ENCODE results near the gene ZNF69. TPM values are rescaled to one million over a fixed set of nuclear protein-coding genes. Genes with fewer than 3 reads are reported as not detected.
"Not testable (repeated sequence)": the region's sequence is repeated elsewhere in the genome, so short reads cannot be mapped to it uniquely, and the experiment has no call there.

ZNF69 gene
- total RNA-seq, result 7.4 TPM

DNA sequence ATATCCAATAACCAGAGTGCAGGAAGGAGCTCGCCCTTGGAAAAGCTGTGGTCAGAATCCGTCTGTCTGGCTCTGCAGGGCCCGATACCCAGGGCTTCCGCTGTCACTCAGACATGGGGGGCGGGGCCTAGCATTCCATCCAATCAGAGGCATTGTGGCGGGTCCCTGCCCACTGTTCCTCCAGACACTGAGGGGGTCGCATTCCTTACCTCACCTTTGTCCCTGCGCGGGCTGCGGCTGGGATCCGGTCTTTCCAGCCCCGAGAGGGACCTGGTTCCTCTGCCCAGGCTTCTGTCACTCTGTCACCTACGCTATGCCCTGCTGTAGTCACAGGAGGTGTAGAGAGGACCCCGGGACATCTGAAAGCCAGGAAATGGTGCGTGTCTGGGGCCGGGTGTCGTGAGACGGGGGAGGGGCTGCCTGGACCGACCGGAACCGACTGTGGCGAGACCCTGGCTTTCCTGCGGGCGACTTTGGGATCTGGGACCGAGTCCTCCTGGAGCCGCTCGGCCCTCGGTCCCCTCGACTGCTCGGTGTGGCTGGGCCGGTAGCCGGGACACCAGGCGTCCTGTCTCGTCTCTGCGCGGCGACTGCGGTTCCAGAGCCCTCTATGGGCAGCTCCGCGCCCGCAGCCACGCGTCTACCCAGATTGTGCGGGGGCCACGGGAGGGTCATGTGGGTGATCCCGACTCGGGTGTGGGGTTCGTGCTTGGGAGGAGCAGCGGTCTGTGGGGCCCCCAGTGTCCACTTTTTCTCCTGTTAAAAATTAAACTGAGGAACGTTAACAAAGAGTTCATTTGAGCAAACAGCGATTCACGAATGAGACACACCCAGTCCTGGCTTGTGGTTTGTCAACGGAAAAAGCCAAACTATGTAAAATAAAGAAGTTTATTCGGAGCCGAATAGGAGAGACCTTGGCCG, at the start of gene ZNF69:
TSS of gene ZNF69 (plus strand) at position 172 of the 921 bp plus-strand sequence. CDS start at position 314, 142 bp downstream.
- ATAC-seq (peak; percentile 99), DNase-seq (ENCODE audit: low spot score) (peak; percentile 90)
- intact Hi-C loops (cut with DNase I), result no loop called here

DNA sequence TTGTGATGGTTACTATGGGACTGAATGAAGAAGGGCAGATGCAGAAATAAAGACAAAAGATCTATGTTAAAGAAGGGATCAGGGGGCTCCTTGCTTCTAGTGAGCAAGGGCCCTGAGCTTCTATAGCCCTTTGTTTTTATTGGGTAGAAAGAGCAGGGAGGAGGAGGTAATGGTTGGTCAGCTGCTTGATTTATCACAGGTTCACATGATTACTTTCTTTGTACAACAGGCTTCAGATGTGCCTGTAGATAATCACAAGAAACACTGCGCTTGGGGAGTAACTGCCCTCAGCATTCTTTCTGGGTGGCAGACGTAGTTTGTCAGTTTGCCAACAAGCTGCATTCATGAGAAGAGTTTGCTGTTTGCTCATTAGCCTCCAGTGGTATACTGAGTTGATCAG, 43.9 kb upstream of the ZNF69 start:
- intact Hi-C loops (cut with DNase I), result no loop called here
- ATAC-seq, result no peak

DNA sequence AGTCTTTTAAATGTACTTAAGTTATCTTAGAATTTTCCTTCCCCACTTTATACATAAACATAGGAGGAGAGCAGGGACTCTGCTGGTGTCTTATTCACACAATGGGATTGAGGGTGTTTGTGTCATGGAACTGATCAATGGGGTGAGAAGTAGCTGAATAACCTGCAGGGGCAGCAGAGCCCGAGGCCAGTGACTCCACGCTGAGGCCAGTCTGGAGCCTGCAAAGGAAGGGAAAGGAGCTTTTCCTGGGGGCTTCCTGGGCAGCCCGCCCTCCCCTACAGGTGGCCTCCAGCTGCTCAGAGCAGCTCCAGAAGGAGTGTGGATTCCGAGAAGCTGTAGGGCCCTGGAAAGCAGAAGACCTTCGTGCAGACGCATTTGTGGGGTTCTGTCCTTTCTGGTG, 40.0 kb upstream of the ZNF69 start:
- ATAC-seq; intact Hi-C loops (cut with DNase I); DNase-seq (ENCODE audit: low spot score): not testable (repeated sequence)

More for the DNA sequence above, 43.9 kb upstream of the ZNF69 start:
- no peak for DNase-seq (ENCODE audit: low spot score)

DNA sequence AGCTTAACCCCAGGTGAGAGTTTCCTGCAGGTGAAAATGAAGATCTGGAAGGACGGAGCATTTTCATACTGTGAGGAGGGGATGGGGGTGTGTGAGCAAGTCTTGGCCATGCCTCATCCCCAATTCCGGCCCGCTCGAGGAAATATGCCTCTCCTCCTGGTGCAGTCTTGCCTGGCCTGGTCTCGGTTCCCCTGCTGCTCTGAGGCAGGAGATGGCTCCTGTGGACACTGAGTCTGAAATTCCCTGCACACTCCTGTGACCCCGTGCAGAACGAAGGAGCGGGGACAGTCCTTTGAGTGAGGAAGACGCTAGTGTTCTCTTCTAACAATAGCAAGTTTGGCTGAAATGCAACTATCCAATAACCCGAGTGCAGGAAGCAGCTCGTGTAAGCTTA, 39.4 kb upstream of the ZNF69 start:
- intact Hi-C loops (cut with DNase I), result no loop called here
- DNase-seq (ENCODE audit: low spot score), result no peak
- no peak for ATAC-seq

DNA sequence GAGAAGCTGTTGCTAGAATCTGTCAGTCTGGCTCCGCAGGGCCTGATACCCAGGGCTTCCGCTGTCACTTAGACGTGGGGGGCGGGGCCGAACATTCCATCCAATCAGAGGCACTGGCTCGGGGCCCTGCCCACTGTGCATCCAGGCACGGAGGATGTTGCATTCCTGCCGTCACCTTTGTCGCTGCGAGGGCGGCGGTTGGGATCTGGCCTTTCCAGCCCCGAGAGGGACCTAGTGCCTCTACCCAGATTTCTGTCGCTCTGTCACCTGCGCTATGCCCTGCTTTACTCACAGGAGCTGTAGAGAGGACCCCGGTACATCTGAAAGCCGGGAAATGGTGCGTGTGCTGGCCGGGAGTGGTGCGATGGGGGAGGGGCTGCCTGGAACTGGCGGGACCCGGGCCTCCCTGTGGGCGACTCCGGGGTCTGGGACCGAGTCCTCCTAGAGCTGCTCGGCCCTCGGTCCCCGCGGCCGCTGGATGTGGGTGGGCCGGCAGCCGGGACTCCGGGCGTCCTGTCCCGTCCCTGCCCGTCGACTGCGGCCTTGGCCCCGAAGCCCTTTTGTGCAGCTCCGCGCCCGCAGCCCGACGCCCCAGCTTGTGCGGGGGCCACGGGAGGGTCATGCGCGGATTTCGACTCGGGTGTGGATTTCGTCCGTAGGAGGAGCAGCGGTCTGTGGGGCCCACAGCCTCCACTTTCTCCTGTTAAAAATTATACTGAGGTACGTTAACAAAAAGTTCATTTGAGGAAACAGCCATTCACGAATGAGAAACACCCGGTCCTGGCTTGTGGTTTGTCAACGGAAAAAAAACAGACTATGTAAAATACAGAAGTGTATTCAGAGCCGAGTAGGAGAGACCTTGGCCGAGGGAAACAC, 38.8 kb upstream of the ZNF69 start, which contains the start of gene ZNF439:
TSS of gene ZNF439 (plus strand) at position 133 of the 876 bp plus-strand sequence. CDS start at position 275, 142 bp downstream.
- ATAC-seq (peak; percentile 100), DNase-seq (ENCODE audit: low spot score) (peak; percentile 92)
- intact Hi-C loops (cut with DNase I), result no loop called here

DNA sequence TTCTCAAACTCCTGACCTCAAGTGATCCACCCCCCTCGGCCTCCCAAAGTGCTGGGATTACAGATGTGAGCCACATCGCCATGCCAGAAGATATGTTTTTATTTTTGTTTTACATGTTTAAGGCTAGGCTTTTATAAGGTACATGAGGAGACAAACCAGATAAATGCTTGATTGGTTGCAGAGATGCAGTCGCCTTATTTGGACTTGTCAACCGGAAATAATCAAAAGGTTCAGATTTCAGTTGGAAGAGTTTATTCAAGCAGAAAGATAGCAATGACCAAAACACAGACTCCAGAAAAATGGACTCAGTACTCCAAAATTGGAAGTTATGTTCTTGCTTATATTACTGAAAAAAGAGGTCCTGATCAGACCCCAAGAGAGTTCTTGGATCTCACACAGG, 37.3 kb upstream of the ZNF69 start:
- DNase-seq (ENCODE audit: low spot score); ATAC-seq; intact Hi-C loops (cut with DNase I): not testable (repeated sequence)

DNA sequence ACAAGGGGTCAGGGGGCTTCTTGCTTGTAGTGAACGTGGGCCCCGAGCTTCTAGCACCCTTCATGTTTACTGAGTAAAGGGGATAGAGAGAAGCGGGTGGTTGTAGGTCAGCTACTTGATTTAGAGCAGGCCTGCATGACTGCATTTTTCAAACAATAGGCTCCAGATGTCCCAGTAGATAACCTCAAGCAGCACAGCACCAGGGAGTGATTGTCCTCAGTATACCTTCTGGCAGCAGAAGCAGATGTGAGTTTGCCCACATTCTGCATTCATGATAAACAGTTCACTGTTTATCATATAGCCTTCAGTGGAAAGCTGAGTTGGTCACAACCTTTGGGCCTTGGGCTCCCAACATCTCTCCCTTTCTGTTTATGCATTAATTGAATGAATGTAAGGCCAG, 34.2 kb upstream of the ZNF69 start:
- ATAC-seq (no peak), DNase-seq (ENCODE audit: low spot score) (no peak)
- intact Hi-C loops (cut with DNase I), result no loop called here

DNA sequence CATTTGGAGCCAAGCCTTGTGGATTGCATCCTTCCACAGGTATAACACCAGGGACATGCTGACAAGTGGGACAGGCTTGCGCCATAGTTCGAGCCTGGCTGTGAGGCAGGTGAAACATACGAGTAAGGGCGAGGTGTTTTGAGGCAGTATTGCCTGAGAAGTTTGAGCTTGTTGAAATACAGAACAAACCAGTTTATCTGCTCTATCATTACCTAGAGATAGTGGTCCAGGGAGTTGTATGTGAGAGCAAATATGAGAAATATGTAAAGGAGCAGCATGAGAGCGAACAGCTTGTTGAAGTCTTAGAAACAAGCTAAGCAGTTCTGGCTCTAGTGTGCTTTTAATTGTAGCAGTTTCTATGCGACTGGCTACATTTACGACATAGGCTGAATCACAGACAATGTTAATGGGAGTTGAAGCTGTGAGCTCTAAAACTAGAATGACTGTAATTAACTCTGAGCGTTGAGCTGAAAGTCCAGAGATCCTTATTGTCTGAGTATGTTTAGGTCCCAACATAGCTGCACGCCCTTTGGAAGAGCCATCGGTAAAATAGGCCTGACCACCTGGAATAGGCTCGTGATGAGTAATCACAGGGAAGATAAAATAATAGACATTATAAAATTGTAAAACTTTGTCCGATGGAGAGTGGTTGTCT, 30.9 kb upstream of the ZNF69 start:
- intact Hi-C loops (cut with DNase I), result no loop called here
- DNase-seq (ENCODE audit: low spot score), result no peak
- no peak for ATAC-seq

DNA sequence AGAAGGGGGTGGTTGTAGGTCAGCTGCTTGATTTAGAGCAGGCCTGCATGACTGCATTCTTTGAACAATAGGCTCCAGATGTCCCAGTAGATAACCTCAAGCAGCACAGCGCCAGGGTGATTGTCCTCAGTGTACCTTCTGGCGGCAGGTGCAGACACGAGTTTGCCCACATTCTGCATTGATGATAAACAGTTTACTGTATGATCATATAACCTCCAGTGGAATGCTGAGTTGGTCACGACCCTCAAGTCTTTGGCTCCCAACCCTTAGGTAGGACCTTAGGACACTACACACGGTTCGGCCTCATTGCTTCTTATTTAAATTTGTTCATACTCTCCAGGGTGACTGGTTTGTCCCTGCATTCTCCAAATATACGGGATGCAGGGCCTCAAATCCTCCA, 26.9 kb upstream of the ZNF69 start:
- intact Hi-C loops (cut with DNase I), result no loop called here
- DNase-seq (ENCODE audit: low spot score), result no peak
- ATAC-seq, result no peak

DNA sequence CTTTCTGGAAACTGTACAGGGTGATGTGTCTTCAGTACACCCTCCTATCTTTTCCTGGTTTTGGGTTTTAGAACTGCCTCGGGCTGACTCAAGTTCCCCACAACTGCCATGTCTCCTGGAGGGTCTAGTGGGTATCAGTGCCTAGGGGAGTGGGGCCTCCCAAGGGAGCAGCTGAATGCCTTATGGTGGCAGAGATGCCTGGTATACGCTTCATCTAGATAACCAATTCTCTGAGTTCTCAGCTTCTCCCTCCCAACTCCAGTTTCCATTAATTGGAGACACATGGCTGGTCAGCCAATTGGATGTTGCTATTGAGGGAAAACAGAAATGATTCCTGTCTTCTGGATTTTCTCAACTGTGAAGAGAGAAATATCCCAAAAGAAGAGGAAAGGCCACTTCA, 26.3 kb upstream of the ZNF69 start:
- DNase-seq (ENCODE audit: low spot score) (no peak), ATAC-seq (no peak)
- intact Hi-C loops (cut with DNase I), result no loop called here

DNA sequence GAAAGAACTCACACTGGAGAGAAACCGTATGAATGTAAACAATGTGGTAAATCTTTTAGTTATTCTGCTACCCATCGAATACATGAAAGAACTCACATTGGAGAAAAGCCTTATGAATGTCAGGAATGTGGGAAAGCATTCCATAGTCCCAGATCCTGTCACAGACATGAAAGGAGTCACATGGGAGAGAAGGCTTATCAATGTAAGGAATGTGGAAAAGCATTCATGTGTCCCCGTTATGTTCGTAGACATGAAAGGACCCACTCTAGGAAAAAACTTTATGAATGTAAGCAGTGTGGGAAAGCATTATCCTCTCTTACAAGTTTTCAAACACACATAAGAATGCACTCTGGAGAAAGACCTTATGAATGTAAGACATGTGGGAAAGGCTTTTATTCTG, 19.8 kb upstream of the ZNF69 start:
- intact Hi-C loops (cut with DNase I); ATAC-seq: not testable (repeated sequence)

DNA sequence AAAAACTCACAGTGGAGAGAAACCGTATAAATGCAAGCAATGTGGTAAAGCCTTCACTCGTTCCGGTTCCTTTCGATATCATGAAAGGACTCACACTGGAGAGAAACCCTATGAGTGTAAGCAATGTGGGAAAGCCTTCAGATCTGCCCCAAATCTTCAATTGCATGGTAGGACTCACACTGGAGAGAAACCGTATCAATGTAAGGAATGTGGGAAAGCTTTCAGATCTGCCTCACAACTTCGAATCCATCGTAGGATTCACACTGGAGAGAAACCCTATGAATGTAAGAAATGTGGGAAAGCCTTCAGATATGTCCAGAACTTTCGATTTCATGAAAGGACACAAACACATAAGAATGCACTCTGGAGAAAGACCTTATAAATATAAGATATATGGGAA, 19.4 kb upstream of the ZNF69 start:
- ATAC-seq (no peak), DNase-seq (ENCODE audit: low spot score) (no peak)
- intact Hi-C loops (cut with DNase I), result no loop called here

More for the DNA sequence above, 19.8 kb upstream of the ZNF69 start:
- DNase-seq (ENCODE audit: low spot score), result not testable (repeated sequence)

DNA sequence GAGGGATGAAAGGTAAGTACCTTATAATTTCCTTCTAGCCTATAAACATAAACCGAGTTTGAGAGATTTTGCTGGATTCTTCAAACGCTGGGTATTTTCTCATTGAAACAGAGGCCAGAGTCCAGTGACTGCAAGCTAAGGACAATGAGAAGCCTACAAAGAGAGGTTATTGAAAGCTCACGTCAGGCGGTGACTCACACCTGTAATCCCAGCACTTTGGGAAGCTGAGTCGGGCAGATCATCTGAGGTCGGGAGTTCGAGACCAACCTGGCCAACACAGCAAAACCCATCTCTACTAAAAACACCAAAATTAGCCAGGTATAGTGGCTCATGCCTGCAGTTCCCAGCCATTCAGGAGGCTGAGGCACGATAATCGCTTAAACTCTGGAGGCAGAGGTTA, 15.0 kb upstream of the ZNF69 start:
- ATAC-seq (no peak), DNase-seq (ENCODE audit: low spot score) (no peak)
- intact Hi-C loops (cut with DNase I), result no loop called here

DNA sequence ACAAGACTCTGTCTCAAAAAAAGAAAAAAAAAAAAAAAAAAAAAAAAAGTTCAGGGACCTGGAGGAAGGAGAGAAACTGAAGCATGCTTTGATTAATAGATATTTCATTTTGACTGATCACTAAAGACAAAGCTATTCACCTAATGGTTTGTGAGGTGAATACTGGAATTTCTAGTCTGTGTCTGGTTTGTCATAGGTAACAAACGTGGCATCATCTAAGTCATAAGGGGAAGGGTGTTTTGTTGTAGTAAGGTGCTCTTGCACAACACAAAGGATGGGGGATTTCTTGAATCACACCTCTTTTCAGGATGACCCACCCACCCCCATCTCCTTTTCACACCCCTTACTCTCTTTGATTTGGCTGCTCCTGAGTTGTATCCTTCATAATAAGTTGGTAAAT, 13.8 kb upstream of the ZNF69 start:
- DNase-seq (ENCODE audit: low spot score) (no peak), ATAC-seq (no peak)
- intact Hi-C loops (cut with DNase I), result no loop called here

DNA sequence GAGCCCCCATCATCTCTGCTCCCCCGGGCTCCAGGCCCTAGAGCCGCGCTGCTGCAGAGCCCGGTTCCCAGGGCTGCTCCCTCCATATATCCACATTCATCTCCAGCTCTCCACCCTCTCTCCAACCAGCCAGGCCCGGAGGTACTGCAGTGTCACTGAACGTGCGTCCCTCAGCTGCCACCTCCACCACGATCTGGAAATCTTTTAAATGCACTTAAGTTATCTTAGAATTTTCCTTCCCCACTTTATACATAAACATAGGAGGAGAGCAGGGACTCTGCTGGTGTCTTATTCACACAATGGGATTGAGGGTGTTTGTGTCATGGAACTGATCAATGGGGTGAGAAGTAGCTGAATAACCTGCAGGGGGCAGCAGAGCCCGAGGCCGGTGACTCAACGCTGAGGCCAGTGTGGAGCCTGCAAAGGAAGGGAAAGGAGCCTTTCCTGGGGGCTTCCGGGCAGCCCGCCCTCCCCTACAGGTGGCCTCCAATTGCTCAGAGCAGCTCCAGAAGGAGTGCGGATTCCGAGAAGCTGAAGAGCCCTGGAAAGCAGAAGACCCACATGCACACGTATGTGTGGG, 7.8 kb upstream of the ZNF69 start:
- intact Hi-C loops (cut with DNase I); DNase-seq (ENCODE audit: low spot score); ATAC-seq: not testable (repeated sequence)

DNA sequence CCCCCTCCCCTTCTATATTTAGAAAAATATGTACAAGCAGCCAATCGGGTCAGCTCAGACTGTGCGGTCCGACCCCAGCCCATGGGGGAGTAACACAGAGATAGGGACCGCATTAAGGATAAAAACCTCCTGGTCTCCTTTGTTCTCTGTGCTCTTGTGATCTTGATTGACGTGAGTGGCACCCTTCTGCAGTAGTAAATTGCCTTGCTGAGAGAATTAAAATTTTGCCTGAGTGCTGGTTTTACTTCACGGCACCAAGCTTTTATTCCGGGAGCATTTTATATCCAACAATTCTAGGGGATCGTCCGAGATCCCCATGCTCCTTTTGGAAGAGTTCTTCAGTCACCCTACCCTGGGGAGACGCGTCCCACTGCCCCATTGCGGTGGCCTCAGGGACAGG, 7.0 kb upstream of the ZNF69 start:
- intact Hi-C loops (cut with DNase I), result no loop called here
- no peak for DNase-seq (ENCODE audit: low spot score)
- ATAC-seq, result no peak

DNA sequence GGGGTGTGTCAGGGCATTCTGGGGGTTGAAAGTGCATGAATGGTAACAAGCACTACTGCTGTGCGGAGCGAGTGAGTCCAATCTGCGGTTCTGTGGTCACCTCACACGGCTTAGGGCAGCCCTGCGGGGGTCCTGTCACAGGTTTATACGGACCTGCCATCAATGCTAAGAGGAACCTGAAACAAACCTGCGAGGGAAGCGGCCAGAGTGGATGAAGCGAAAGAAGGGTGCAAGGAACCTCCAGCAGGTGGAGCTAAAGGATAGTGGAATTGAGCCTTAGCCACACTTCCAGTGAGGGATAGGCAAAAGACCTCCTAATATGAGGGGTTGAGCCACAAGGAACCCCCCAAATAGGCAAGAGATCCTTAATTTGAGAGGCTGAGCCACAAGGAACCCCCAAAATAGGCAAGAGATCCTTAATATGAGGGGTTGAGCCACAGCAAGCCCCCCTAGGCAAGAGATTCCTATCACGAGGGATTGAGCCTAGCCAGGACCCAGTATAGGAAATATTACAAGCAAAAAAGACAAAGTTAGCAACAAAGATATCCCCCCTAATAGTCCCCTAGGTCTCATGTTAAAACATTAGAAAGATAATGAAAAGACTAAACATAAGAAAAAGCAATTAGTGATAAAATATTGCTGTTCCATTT, 6.3 kb upstream of the ZNF69 start:
- intact Hi-C loops (cut with DNase I), result no loop called here
- DNase-seq (ENCODE audit: low spot score), result peak; percentile 61
- ATAC-seq, result no peak

DNA sequence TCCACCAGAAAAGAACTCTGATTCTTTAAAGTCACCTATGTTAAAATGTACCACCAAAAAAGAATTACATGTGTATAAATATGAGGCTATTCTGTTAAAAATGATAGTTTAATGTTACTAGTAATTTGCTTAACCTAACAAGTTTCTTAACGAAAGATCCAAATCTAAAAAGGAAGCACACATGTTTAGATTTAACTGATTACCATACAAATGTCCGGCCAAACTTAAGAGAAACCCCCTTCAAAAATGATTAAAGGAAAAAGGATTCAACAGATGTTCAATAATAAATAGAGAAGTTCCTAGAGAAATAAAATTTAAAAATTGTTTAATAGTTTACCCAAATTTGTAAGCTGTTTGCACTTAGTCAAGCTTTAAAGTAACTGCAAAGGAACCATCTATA, 5.0 kb upstream of the ZNF69 start:
- ATAC-seq (no peak), DNase-seq (ENCODE audit: low spot score) (no peak)
- intact Hi-C loops (cut with DNase I), result no loop called here
